GM12873 (cell line): ENCODE results near the gene HDHD5.

Experiments used
- TF ChIP-seq, protein P1 (sequence below): IDR thresholded peaks from 2 replicates; pipeline ENCODE4 v1.5.1; 2012; ENCODE audit warnings: low read depth, mild to moderate bottlenecking, moderate library complexity, low read length, control low read depth; ENCODE audit not compliant: insufficient read depth; ENCODE audit errors: missing control alignments

The HDHD5 gene

DNA sequence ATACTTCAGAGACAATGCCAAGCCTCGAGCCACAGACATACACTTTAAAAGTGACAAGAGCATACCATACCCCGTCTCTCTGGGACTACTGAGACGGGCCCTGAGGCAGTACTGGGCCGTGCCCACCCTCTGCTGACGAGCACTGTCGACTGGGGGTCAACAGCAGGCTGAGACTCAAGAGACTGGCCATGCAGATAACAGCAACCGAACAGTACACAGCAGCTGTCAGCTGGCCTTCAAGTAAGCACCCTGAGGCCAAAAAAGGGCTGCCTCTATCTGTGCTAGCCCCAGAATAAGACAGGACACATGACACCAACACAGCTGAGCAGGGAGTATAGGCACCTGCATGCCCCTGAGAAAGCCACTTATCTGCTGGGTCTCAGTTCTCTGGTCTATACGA is 19.1 kb downstream of the HDHD5 start:
- TF ChIP-seq, protein P1, sequence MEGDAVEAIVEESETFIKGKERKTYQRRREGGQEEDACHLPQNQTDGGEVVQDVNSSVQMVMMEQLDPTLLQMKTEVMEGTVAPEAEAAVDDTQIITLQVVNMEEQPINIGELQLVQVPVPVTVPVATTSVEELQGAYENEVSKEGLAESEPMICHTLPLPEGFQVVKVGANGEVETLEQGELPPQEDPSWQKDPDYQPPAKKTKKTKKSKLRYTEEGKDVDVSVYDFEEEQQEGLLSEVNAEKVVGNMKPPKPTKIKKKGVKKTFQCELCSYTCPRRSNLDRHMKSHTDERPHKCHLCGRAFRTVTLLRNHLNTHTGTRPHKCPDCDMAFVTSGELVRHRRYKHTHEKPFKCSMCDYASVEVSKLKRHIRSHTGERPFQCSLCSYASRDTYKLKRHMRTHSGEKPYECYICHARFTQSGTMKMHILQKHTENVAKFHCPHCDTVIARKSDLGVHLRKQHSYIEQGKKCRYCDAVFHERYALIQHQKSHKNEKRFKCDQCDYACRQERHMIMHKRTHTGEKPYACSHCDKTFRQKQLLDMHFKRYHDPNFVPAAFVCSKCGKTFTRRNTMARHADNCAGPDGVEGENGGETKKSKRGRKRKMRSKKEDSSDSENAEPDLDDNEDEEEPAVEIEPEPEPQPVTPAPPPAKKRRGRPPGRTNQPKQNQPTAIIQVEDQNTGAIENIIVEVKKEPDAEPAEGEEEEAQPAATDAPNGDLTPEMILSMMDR = no peak

- TF ChIP-seq, protein P1 = no peak
Observed at GRCh38 chr22:17138513-17138912, 20.6 kb downstream of the HDHD5 start.

DNA sequence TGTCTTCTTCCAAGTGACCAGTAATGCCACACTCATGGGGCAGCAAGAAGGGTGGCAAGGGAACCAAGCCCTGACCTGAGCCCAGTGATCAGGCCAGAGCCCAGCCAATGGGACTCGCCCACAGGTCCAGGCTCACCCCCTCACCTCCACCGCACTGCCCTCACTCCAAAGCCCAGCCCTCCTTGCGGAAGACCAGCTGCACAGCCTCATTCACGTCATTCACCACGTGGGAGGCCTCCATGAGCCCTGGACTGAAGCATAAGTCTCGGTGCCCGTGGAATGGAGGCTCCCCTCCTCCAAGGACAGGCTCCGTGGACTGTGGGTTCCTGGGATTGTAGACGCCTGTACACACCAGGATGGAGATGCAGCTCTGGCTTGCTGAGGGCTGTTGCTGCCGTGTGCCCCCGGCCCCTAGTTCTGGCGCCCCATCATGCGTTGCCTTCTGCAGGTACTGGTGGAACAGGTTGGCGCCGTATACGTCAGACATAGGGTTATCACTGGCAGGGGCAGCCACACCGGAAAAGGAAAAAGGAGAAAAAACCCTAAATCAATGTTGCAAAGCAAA is 21.1 kb downstream of the HDHD5 start:
- TF ChIP-seq, protein P1 = no peak

DNA sequence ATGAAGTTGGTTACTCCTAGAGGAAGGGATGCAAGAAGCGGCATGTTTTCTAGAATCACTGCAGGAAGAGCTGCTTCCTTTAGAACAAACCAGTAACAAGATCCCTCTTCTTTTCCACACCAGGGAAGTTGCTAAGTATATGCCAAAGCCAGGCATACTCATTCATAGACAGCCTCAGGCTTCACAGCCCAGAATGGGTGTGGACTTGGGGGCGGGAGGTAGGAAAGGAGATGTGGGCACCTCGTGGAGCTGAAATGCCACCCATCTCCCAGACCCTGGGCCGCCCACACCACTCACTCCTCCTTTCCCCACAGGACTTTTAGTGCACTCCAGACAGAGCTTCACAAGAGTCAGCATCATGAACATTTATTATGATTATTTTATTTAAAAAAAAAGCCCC is 21.9 kb downstream of the HDHD5 start:
- TF ChIP-seq, protein P1 = no peak

DNA sequence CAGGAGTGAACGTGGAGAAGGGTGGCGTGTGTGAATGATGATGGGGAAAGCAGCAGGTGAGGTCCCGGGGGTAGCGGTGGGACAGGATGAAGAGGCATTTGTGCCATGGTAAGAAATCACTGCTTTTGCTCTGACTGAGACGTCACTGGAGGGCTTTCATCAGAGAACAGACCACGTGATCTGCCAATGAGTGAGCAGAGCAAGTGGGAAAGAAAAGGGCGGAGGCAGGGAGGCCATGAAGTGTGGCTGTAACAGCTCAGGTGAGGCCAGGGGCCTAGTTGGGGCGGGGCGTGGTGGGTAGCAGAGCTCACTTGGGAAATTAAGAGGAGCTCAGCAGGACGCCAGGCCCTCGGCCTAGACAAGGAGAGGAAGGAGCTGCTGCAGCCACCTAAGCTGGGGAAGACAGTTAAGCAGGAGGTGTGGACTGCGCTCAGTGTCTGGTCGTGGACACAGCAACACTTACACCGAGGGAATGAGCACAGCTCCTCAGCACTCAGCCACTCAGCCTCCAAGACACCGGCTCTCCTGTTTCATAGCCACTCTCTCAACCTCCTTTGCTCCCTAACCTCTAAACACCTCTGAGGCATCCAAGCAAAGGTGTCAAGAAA is 23.8 kb downstream of the HDHD5 start:
- TF ChIP-seq, protein P1 = no peak

DNA sequence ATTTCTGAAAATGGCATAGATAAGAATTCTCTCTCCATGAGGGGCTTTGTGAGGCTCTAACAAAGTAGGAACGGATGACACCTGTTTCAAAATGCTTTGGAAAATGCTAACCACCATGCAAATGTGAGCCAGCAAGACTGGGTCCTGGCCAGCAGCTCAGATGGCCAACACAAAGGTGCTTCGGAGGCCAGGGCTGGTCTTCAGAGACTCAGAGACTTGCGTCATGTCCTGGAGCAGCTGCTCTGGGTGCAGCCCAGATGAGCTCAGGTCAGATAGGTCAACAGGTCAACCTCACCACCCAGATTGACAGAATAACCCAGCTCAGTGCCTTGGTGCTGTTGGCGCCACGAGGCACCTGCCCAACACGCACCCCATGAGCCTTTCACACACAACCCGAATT is 25.9 kb downstream of the HDHD5 start:
- TF ChIP-seq, protein P1 = no peak

- TF ChIP-seq, protein P1 = no peak
Observed at GRCh38 chr22:17132112-17132511, 27.0 kb downstream of the HDHD5 start.
